ENCODE data around the gene UNKL. TPM values are rescaled to one million over a fixed set of nuclear protein-coding genes. Genes with fewer than 3 reads are reported as not detected.
A peak's percentile ranks its signal among the peaks of the same experiment; 100 is the strongest.

Gene UNKL
- total RNA-seq, 1 donor from 2014 or later, result 26.2 TPM

- no peaks in the 10 kb centered on the region for H3K4me1 Mint-ChIP-seq
- H3K27ac Mint-ChIP-seq (ENCODE audit: unreplicated experiment), result no peak overlapping the region
- no peaks in the 10 kb centered on the region for H3K9me3 Mint-ChIP-seq
- DNase-seq (ENCODE audit: low read depth, low spot score), result no peak
- no peaks in the 10 kb centered on the region for H3K27me3 Mint-ChIP-seq (ENCODE audit: low read depth)
- no peak for TF ChIP-seq CTCF (conservative IDR thresholded peaks at IDR 0.05)
- no peak overlapping the region for H3K4me3 Mint-ChIP-seq
- no peaks in the 10 kb centered on the region for H3K36me3 Mint-ChIP-seq (ENCODE audit: low read depth)
Measured at GRCh38 chr16:1453316-1453715, 38.8 kb upstream of the UNKL start.

- no peak for TF ChIP-seq CTCF (conservative IDR thresholded peaks at IDR 0.05)
- Mint-ChIP-seq H3K36me3 (ENCODE audit: low read depth) (no peaks in the 10 kb centered on the region), H3K27me3 (ENCODE audit: low read depth) (no peaks in the 10 kb centered on the region), H3K4me3 (no peak overlapping the region), H3K4me1 (no peaks in the 10 kb centered on the region), H3K9me3 (no peaks in the 10 kb centered on the region), H3K27ac (ENCODE audit: unreplicated experiment) (no peak overlapping the region)
- no peak for DNase-seq (ENCODE audit: low read depth, low spot score)
Measured at GRCh38 chr16:1452530-1452929, 38.0 kb upstream of the UNKL start.

- H3K4me1 Mint-ChIP-seq, result no peaks in the 10 kb centered on the region
- no peak for TF ChIP-seq CTCF (conservative IDR thresholded peaks at IDR 0.05)
- no peaks in the 10 kb centered on the region for H3K27me3 Mint-ChIP-seq (ENCODE audit: low read depth)
- DNase-seq (ENCODE audit: low read depth, low spot score), result no peak
- H3K4me3 Mint-ChIP-seq, result no peak overlapping the region
- no peak overlapping the region for H3K27ac Mint-ChIP-seq (ENCODE audit: unreplicated experiment)
- no peaks in the 10 kb centered on the region for H3K36me3 Mint-ChIP-seq (ENCODE audit: low read depth)
- H3K9me3 Mint-ChIP-seq, result no peaks in the 10 kb centered on the region
Measured at GRCh38 chr16:1451702-1452392, 37.3 kb upstream of the UNKL start.

GRCh38 chr16:1450841-1451240 lies 36.3 kb upstream of the UNKL start:
- H3K4me3 Mint-ChIP-seq, result no peak overlapping the region
- no peaks in the 10 kb centered on the region for H3K27me3 Mint-ChIP-seq (ENCODE audit: low read depth)
- H3K36me3 Mint-ChIP-seq (ENCODE audit: low read depth), result no peaks in the 10 kb centered on the region
- TF ChIP-seq CTCF (conservative IDR thresholded peaks at IDR 0.05), result no peak
- no peak overlapping the region for H3K27ac Mint-ChIP-seq (ENCODE audit: unreplicated experiment)
- no peaks in the 10 kb centered on the region for H3K9me3 Mint-ChIP-seq
- H3K4me1 Mint-ChIP-seq, result no peaks in the 10 kb centered on the region
- DNase-seq (ENCODE audit: low read depth, low spot score), result no peak

- H3K27me3 Mint-ChIP-seq (ENCODE audit: low read depth), result no peaks in the 10 kb centered on the region
Measured at GRCh38 chr16:1450218-1450617, 35.7 kb upstream of the UNKL start.

More at GRCh38 chr16:1450218-1450617, 35.7 kb upstream of the UNKL start:
- no peak for DNase-seq (ENCODE audit: low read depth, low spot score)
- H3K36me3 Mint-ChIP-seq (ENCODE audit: low read depth), result no peaks in the 10 kb centered on the region
- H3K27ac Mint-ChIP-seq (ENCODE audit: unreplicated experiment), result peak overlapping the region; percentile 86
- H3K9me3 Mint-ChIP-seq, result no peaks in the 10 kb centered on the region
- H3K4me3 Mint-ChIP-seq, result no peak overlapping the region
- no peak for TF ChIP-seq CTCF (conservative IDR thresholded peaks at IDR 0.05)
- H3K4me1 Mint-ChIP-seq, result no peaks in the 10 kb centered on the region
